Neural cell (in vitro differentiated cells): ENCODE measurements around the gene NSMF. TPM values are rescaled to one million over a fixed set of nuclear protein-coding genes. Genes with fewer than 3 reads are reported as not detected.

ENCODE experiments used
- H2AFZ ChIP-seq: fragments of 200-600, 300-800 bp; sonication (generic), shearing (Covaris generic); 2 replicates; pipeline ENCODE4 v1.6.0; 2014; ENCODE audit warnings: low read depth, mild to moderate bottlenecking, antibody characterized with exemption, low read length, moderate library complexity
- H3F3A ChIP-seq: fragments of 200-600 bp; shearing (Covaris generic); 2 replicates; pipeline ENCODE4 v1.6.1; 2016; ENCODE audit warnings: mild to moderate bottlenecking, moderate library complexity, mixed read lengths, antibody characterized with exemption, low read length; ENCODE audit not compliant: insufficient read depth, poor library complexity, severe bottlenecking
- H3K27ac ChIP-seq: fragments of 200-600, 300-800 bp; sonication (generic), shearing (Covaris generic); 2 replicates; pipeline ENCODE4 v1.5.1; 2014; ENCODE audit warnings: mild to moderate bottlenecking, low read length, moderate library complexity
- H3K27me3 ChIP-seq: fragments of 300-800, 200-600 bp; sonication (generic), shearing (Covaris generic); 2 replicates; pipeline ENCODE4 v1.6.0; 2014; ENCODE audit warnings: mild to moderate bottlenecking, low read depth, low read length, moderate library complexity; ENCODE audit not compliant: insufficient read depth
- H3K36me3 ChIP-seq: fragments of 300-800, 200-600 bp; sonication (generic), shearing (Covaris generic); 2 replicates; pipeline ENCODE4 v1.5.1; 2014; ENCODE audit warnings: mild to moderate bottlenecking, antibody characterized with exemption, low read length, moderate library complexity; ENCODE audit not compliant: insufficient read depth
- H3K4me2 ChIP-seq: fragments of 300-800, 200-600 bp; sonication (generic), shearing (Covaris generic); 2 replicates; pipeline ENCODE4 v1.6.0; 2014; ENCODE audit warnings: mild to moderate bottlenecking, low read length
- H3K4me3 ChIP-seq: fragments of 300-800, 200-600 bp; sonication (generic), shearing (Covaris generic); 2 replicates; pipeline ENCODE4 v1.5.1; 2014; ENCODE audit warnings: mild to moderate bottlenecking, low read length, moderate library complexity
- H3K79me2 ChIP-seq: fragments of 200-600 bp; shearing (Covaris generic); replicated peaks from 2 replicates; pipeline ENCODE4 v1.6.0; 2014; ENCODE audit warnings: mild to moderate bottlenecking, low read length, moderate library complexity; ENCODE audit not compliant: insufficient read depth
- H3K9ac ChIP-seq: fragments of 300-800, 200-600 bp; sonication (generic), shearing (Covaris generic); 2 replicates; pipeline ENCODE4 v1.6.1; 2016; ENCODE audit warnings: mild to moderate bottlenecking, low read length, mixed read lengths
- H3K9me2 ChIP-seq: fragments of 200-600 bp; shearing (Covaris generic); 2 replicates; pipeline ENCODE4 v1.6.1; 2016; ENCODE audit warnings: mild to moderate bottlenecking, low read length, mixed read lengths; ENCODE audit not compliant: insufficient read depth
- H3K9me3 ChIP-seq: fragments of 200-600, 300-800 bp; sonication (generic), shearing (Covaris generic); 2 replicates; pipeline ENCODE4 v1.6.1; 2016; ENCODE audit warnings: mild to moderate bottlenecking, mixed run types, low read length, moderate library complexity, mixed read lengths
- H4K20me1 ChIP-seq: fragments of 200-600 bp; shearing (Covaris generic); 2 replicates; pipeline ENCODE4 v1.6.1; 2016; ENCODE audit warnings: mild to moderate bottlenecking, mixed run types; ENCODE audit not compliant: insufficient read depth
- EP300 ChIP-seq: fragments of 450-650 bp; conservative IDR thresholded peaks from 2 replicates; pipeline ENCODE4 v1.6.1; 2014; ENCODE audit warnings: antibody characterized with exemption, mild to moderate bottlenecking, moderate library complexity; ENCODE audit not compliant: poor library complexity, severe bottlenecking
- EZH2 ChIP-seq: fragments of 200-600, 300-800 bp; shearing (Covaris generic), sonication (generic); IDR thresholded peaks from 2 replicates; pipeline ENCODE4 v1.6.1; 2014; ENCODE audit warnings: antibody characterized with exemption, low read length, borderline replicate concordance, mild to moderate bottlenecking; ENCODE audit not compliant: insufficient read depth, poor library complexity, severe bottlenecking
- MXI1 ChIP-seq: fragments of 450-650 bp; conservative IDR thresholded peaks from 2 replicates; pipeline ENCODE4 v1.6.1; 2014; ENCODE audit warnings: antibody characterized with exemption, mild to moderate bottlenecking; ENCODE audit not compliant: poor library complexity, severe bottlenecking
- POLR2AphosphoS5 ChIP-seq: IDR thresholded peaks from 2 replicates; pipeline ENCODE4 v1.6.1; 2012
- RAD21 ChIP-seq: fragments of 450-650 bp; conservative IDR thresholded peaks from 2 replicates; pipeline ENCODE4 v1.6.1; 2014; ENCODE audit warnings: antibody characterized with exemption, mild to moderate bottlenecking, moderate library complexity
- REST ChIP-seq: IDR thresholded peaks from 2 replicates; pipeline ENCODE4 v1.6.1; 2012; ENCODE audit warnings: borderline replicate concordance
- SMC3 ChIP-seq: fragments of 450-650 bp; conservative IDR thresholded peaks from 2 replicates; pipeline ENCODE4 v1.6.1; 2014; ENCODE audit warnings: antibody characterized with exemption, mild to moderate bottlenecking, moderate library complexity; ENCODE audit not compliant: poor library complexity
- TAF1 ChIP-seq: IDR thresholded peaks from 2 replicates; pipeline ENCODE4 v1.6.1; 2012; ENCODE audit warnings: low read depth
- polyA plus RNA-seq: library from polyadenylated mRNA; depleted of rRNA; stranded (reverse); fragments of >200 nt; gene quantifications from 2 replicates; pipeline ENCODE4 v1.2.3, GENCODE V29; 2014
- TF ChIP-seq, protein P1 (sequence below): fragments of 450-650 bp; IDR thresholded peaks from 2 replicates; pipeline ENCODE4 v1.5.1; 2014; ENCODE audit warnings: antibody characterized with exemption, mild to moderate bottlenecking, moderate library complexity; ENCODE audit not compliant: poor library complexity, severe bottlenecking

Gene NSMF
- polyA plus RNA-seq, 1 donor from 2014 or later, result 51.2 TPM

- H2AFZ ChIP-seq, result no peak overlapping the region
- H3K9ac ChIP-seq, result no peak overlapping the region
- no peak for TF ChIP-seq REST
- TF ChIP-seq RAD21, result no peak
- TF ChIP-seq SMC3, result no peak
- TF ChIP-seq POLR2AphosphoS5, result no peak
- no peak for TF ChIP-seq TAF1
- TF ChIP-seq MXI1, result no peak
- no peak for TF ChIP-seq EP300
- TF ChIP-seq, protein P1, sequence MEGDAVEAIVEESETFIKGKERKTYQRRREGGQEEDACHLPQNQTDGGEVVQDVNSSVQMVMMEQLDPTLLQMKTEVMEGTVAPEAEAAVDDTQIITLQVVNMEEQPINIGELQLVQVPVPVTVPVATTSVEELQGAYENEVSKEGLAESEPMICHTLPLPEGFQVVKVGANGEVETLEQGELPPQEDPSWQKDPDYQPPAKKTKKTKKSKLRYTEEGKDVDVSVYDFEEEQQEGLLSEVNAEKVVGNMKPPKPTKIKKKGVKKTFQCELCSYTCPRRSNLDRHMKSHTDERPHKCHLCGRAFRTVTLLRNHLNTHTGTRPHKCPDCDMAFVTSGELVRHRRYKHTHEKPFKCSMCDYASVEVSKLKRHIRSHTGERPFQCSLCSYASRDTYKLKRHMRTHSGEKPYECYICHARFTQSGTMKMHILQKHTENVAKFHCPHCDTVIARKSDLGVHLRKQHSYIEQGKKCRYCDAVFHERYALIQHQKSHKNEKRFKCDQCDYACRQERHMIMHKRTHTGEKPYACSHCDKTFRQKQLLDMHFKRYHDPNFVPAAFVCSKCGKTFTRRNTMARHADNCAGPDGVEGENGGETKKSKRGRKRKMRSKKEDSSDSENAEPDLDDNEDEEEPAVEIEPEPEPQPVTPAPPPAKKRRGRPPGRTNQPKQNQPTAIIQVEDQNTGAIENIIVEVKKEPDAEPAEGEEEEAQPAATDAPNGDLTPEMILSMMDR, result no peak
- TF ChIP-seq EZH2, result no peak
- no peaks in the 10 kb centered on the region for H3K9me2 ChIP-seq
- no peaks in the 10 kb centered on the region for H3F3A ChIP-seq
- no peaks in the 10 kb centered on the region for H4K20me1 ChIP-seq
- no peak overlapping the region for H3K4me3 ChIP-seq
- no peak overlapping the region for H3K4me2 ChIP-seq
- no peaks in the 10 kb centered on the region for H3K36me3 ChIP-seq
- H3K9me3 ChIP-seq, result no peaks in the 10 kb centered on the region
- H3K79me2 ChIP-seq, result no peaks in the 10 kb centered on the region
- H3K27ac ChIP-seq, result no peak overlapping the region
- H3K27me3 ChIP-seq, result no peaks in the 10 kb centered on the region
Observed at GRCh38 chr9:137470785-137471184, 11.7 kb upstream of the NSMF start.

- no peaks in the 10 kb centered on the region for H3F3A ChIP-seq
- no peaks in the 10 kb centered on the region for H3K9me3 ChIP-seq
- TF ChIP-seq EZH2, result no peak
- TF ChIP-seq POLR2AphosphoS5, result no peak
- no peak for TF ChIP-seq RAD21
- no peak for TF ChIP-seq MXI1
Observed at GRCh38 chr9:137467896-137468295, 8.8 kb upstream of the NSMF start.

More at GRCh38 chr9:137467896-137468295, 8.8 kb upstream of the NSMF start:
- no peak overlapping the region for H3K9ac ChIP-seq
- no peak overlapping the region for H3K27ac ChIP-seq
- H3K36me3 ChIP-seq, result no peaks in the 10 kb centered on the region
- H2AFZ ChIP-seq, result no peak overlapping the region
- H3K4me2 ChIP-seq, result no peak overlapping the region
- no peak overlapping the region for H3K4me3 ChIP-seq
- H3K9me2 ChIP-seq, result no peaks in the 10 kb centered on the region
- H3K27me3 ChIP-seq, result no peaks in the 10 kb centered on the region
- H4K20me1 ChIP-seq, result no peaks in the 10 kb centered on the region
- H3K79me2 ChIP-seq, result no peaks in the 10 kb centered on the region
